Fibroblast of gingiva (primary cell): Measurements from ENCODE around the gene VASH1.

Experiments
- DNase-seq: peaks from one replicate; pipeline ENCODE4 v3.0.0-alpha.2; 2011; ENCODE audit warnings: low read depth

The VASH1 gene

DNA sequence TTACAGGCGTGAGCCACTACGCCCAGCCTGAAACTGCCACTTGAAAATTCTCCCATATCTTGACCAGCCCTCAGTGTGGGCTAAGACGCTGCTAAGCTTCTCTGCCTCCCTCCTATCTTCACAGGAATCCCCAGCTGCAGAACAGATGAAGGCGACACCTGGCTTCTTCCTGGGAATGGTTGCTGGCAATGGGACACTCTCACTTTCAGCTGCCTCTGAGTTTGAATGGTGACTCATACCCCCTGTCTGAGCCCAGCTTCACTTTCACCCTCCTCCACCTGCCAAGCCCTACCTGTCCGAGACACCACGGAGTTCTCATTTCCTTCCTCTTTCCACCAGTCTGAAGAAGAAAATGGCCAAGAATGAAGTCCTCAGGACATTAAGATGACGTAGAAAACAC is 18.3 kb upstream of the VASH1 start:
- no peak for DNase-seq

DNA sequence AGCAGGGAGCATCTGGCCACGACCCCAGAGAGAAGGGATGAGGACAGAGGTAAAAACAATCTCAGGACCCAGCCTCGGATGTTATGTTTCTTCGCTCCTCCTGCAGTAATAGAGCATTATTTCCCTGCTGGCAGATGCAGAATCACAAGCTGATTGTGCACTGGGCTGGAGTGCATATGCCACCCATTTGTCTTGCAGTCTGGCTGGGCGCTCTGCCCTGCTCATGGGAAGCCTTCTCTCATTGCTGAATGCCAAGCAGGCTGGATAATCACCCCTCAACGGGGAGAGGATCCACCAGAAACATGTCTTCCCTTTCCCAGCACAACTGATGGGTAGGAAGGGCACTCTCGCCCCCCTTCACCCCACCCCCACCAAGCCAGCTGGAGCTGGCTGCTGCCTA is 8.5 kb upstream of the VASH1 start:
- no peak for DNase-seq

DNA sequence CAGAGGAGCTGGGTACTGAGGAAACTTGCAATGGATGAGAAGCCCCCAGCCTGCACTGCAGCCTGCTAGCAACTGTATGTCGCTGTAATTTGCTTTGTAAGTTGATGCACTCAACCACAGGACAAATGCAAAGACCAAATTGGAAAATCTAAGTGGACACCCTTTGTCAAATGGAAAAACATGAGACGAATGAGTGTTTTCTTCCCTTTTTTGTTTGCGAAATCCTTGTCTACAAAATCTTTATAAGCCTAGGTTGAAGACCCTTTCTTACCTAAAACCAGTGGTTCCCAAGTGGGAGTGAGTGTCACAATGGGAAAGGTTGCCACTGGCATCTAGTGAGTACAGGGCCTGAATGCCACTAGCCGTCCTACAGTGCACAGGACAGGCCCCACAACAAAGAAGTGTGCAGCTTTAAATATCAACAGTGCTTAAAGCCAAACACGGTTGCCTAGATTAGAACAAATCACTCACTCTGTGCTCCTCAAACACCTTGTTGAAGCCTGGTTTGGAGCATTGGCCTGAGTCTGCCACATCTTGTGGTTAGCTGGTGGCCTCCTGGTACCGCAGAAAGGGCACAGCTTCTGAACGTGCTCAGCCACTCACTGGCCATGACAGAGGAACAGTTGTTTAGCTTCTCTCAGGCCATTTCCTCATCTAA is 7.6 kb upstream of the VASH1 start:
- no peak for DNase-seq

DNA sequence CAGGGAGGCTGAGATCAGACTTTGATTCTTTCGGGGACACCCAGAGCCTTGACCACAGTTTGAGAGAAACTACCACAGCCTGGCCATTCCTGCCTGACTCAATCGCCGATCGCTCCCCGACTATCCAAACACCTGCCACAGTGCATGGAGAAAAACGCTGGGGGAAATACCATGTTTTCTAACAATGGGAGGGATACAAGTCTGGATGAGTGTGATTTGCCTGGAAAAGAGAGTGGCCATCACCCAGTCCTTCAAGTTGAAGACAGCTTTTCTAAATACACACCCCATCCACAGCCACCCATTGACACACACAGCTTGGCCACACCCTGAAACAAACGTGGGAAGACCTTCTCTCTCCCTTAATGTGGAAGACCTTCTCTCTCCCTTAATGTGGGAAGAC is 6.7 kb upstream of the VASH1 start:
- no peak for DNase-seq

DNA sequence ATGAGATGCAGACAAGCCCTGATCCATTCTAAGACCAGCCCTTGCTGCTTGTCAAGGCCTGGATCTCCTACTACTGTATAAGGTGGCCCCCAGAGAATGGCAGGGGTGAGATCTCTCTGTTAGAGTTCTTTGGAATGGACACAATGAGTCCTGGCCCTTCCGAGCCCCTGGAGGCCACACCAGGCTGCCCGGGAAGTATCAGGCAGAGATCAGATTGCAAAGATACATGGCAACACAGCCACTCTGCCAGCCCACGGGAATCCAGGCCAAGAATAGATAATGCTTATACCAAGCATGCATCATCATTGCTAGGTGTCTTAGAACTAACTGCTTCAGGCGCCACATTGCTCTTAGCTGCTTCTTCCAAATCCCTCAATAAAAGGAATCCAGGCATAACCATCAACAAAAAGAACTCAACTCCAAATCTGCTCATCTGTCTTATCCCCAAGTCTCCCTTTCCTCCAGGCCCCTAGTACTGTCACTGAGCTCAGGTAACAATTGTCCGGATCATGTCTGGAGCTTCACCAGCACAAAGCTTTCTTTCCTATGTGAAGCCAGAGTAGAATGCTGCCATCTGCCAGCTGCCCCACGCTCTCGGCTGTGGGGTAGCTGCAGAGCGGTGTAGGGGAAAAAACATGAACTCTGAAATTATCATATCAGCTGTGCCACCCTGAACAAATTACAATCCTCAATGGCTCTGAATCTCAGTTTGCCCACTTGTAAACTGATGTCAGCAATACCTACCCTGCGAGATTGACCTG is 5.5 kb upstream of the VASH1 start:
- DNase-seq, result no peak

DNA sequence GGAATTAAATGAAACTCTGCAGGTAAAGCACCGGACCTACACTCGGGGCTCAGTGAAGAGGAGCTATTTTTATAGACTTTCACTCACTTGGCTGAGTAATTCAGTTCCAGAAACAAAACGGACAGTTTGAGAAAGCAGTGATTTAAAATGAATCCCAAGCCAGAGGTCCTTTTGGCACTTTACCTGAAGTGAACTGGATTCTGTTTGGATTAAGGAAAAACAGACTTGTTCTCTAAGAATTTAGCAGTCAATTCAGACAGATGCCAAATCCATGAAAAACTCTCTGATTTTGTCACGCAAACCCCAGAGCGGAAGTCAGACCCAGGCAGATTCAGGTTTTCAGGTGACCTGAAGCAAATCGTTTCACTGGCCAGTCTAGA is 4.9 kb upstream of the VASH1 start:
- no peak for DNase-seq

DNA sequence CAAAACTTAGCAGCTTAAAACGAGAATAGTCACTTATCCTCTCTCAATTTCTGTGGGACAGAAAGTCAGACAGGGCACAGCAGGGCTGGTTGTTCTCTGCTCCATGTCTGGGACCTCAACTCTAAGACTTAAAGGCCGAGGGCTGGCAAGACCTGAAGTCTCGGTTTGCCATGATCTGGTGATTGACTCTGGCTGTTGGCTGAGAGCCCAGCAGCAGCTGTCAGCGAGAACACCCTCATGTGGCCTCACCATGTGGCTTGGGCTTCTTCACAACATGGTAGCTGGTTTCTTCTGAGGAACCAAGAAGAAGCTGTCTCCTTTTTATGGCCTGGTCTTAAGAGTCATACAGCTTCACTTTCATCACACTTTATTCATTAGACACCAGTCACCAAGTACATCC is 1.7 kb upstream of the VASH1 start:
- no peak for DNase-seq

DNA sequence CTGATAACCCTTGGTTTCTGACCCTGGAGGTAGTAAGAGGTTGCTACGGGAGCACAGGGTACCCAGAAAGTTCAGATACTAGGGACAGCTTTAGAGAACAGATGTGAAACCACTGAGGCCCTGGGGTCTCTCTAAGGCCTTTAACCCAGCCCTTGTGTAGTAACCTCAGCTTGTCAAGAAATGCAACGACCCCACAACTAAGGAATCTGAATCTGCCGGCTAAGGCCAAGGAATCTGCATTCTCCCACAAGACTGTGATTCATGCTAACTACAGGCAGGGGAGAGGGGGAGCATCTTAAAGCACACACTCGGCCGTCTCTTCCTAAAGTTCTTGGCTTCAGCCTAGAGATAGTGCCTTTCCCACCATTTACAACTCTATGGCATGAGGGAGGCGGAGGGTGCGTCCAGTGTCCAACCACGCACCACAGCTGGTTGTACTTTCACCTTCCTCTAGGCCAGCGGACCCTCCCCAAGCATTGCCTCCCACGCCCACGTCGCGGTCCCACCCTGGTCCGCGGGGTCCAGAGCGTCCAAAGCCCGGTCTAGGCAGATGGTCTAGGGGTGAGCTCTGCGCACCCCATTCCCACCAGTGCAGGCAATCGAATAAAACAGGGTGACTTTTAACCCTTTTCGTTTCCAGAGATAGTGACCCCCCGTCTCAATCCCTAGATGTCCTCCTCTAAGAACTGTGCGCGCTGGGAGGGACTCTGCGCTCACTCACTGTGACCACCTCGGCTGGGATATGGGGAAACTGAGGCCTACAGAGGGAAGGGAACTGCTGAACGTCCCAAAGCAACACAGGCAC is 735 bp upstream of the VASH1 start:
- no peak for DNase-seq

DNA sequence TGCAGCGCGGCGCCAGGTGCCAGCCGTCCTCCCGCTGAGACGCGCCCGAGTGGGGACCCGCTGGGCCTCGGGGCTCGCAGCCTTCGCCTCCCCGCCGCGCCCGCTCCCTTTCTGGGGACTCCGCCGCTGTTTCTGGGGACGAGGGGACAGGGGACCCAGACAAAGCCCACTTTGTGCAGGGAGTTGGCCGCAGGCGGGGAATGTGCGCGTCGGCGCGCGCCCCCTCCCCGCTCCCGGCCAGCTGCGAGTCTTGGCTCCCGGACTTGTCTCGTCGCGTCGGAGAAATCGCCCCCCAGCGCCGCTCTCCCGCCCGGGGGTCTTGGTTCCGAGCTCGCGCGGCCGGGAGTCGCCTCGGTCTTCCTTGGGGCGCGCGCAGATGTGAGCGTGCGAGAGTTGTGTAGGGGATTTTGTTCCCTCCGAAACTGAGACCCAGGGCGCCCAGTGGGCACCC is 717 bp downstream of the VASH1 start:
- no peak for DNase-seq

DNA sequence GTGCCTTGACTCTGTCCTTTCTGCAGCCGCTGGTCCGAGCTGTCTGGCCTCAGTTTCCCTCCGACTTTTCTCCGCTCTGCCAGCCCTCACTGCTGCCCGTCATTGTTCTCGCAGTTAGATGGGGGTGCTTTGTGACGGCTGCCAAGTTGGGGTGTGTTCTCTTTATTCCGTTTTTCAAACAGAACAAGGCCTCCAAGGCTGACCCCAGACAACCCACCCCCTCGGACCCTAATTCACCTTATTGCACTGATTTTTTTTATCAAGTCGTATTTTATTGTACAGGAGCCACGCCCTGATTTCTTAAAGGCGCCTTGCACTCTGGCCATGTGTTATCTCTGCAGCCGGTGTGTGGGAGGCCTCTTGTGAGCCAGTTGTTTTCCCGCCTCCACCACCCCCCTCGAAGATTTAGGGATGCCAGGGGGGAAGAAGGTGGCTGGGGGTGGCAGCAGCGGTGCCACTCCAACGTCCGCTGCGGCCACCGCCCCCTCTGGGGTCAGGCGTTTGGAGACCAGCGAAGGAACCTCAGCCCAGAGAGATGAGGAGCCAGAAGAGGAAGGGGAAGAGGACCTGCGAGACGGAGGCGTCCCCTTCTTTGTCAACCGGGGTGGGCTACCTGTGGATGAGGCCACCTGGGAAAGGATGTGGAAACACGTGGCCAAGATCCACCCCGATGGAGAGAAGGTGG is 1.3 kb downstream of the VASH1 start:
- DNase-seq, result no peak

DNA sequence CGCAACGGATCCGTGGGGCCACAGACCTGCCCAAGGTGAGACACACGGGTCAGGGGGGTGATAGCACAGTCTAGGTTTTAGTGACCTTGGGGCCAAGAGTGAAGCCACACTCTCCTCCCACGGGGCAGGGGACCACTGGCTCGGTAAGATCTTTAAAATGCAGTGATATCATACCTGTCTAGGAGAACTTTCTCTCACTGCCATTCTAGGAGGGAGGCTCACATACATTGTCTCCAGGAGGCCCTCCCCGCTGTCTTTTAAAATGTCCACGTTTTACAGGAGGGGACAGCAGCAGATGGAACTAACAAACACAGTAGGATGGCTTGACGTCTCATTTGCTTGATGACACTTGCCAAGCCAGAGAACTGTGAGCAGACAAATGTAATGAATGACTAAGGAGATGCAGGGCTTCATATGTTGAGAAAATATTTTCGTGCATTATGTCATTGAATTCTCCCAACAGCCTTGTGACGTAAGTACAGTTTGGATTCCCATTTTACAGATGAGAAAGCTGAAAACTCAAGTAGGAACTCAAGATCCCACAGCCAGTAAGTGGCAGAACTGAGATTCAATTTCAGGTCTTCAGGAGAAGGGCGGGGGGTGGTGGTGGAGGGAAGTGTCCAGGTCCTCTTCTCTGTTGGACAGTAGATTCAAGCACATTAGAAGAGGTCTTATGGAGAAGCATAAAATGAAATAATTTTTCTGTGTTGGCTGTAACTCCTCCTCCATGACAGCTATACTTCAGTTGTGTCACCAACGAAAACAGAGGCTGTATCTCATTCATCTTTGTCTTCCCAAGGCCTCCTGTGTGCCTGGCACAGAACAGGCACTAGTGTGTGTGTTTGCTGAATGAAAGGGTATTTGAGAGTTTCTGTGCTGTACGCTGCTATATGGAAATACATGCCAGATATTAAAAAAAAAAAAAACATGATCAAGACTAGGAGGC is 2.1 kb downstream of the VASH1 start:
- DNase-seq, result no peak

DNA sequence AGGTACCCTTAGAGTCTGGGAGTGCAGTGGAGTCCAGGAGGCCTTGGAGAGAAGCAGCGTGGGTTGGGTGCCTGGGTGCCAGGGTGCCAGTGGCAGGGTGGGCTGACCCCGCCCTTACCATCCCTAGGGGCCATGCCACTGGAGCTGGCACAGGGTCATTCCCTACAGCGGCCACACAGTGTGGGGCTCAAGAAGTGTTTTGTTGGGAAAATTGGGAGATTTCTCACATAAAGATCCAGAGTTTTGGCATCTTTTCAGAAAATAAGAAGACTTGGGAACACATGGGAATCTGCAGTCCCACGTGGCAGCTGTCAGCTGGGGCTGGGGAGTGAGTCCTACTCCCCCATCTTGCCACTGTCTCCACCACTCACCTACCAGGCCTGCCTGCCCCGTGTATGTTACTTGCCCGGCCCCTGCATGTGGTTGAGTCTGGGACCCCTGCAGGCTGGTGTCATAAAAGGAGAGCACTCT is 4.2 kb downstream of the VASH1 start:
- no peak for DNase-seq

DNA sequence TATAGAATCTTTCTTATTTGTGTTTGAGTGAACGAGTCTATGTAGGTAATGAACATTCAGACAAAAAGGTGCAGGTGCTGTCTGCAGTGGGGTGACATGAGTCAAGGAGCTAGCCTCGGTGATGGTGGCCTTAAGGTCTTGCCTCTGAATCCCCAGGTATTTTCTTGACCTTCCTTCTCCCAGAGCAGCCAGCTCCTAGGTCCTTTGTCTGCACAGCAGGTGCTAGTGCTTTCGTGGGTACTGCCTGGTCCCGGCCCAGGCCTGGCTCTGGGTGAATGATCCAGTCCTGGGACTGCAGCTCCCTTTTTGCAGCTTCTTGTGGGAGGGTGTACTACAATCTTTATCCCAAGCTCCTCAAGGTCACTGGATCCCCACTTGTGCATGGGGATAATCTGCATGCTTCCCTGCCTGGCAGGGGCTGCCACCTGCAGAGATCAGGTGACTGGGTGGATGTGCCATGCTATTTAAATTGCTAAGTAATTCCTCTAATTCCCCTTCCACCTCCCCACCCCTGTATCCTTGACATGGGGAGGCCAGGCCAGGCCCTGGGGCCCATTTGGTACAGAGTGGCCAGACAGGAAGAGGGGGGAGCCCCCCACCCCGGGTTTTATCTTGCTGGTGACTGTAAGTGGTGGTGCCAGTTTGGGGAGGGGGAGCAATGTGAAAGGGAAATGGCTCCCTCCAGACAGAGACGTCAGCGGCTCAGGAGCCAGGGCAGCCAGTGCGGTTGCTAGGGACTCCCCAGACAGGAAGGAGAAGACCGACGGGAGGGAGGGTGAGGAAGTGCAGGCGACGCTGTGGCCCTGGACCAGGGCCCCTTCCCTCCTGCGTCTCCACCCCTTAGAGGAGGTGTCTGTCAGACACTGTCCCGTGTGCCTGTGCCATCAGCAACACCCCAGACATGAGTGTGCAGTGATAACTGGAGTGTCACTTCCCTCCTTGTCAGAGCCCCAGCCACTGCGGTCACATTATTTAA is 6.7 kb downstream of the VASH1 start:
- DNase-seq, result no peak

DNA sequence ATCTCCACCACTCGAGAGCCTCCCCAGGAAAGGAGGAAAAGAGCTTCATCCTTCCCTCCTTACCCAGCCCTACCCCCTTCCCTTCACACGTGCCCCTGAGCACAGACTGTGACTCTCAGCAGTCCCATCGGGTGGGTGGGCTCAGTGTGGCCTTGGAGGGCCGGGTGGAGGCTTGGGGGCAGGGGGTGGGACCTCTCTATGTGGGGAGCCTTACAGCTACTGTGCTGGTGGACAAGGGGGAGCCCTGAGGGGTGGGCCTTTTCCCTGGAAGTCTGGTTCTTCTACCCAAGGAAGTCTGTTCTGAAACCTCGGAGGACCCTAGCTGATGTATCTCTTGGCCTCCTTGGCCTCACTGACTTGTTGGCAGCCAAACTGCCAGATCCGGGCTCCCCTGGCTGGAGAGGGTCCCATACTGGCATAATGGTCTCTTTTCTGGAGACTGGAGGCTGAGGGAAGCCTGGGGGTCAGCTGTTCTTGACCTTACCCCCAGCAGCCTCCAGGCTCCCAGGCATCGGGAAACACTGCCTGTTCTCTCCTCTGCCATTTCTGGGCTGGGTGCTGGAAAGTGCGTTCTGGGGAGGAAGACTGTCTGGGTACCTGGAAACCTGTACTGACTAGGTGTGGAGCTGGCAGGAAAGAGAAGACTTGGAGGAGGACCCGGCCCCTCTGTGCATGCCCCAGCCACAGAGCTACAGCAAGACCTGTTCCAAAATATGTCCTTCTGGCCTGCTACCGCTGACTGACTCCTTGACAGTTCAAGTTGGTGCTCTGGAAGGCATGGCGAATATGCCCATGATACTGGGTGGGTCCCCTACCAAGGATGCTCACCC is 7.6 kb downstream of the VASH1 start:
- DNase-seq, result no peak

DNA sequence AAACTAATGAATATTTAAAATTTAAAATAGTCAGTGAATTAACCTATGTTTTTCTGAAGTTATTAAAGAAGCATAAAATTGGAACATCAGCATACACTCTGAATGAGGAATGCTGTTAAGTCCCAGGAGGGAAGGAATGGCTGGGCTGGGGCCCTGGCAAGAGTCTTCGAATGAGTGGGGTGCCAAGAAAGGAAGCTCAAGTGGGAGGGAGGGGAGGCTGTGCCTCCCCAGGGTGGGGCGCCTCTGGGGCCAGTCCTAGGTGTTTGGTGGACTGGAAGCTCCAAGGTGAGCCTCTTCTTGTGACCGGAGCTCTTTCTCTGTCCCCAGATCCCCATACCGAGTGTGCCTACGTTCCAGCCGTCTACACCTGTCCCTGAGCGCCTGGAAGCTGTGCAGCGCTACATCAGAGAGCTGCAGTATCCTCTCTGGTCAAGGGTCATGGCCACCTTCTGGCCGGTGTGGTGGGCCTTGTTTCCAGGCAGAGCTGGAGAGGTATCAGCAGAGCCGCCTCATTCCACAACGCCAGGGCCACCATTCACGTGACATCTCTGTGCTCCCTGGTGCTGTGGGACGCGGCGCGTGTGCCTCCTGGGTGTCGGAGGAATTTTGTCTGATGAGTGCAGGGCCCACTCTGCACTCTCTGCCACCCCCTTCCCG is 8.5 kb downstream of the VASH1 start:
- no peak for DNase-seq

DNA sequence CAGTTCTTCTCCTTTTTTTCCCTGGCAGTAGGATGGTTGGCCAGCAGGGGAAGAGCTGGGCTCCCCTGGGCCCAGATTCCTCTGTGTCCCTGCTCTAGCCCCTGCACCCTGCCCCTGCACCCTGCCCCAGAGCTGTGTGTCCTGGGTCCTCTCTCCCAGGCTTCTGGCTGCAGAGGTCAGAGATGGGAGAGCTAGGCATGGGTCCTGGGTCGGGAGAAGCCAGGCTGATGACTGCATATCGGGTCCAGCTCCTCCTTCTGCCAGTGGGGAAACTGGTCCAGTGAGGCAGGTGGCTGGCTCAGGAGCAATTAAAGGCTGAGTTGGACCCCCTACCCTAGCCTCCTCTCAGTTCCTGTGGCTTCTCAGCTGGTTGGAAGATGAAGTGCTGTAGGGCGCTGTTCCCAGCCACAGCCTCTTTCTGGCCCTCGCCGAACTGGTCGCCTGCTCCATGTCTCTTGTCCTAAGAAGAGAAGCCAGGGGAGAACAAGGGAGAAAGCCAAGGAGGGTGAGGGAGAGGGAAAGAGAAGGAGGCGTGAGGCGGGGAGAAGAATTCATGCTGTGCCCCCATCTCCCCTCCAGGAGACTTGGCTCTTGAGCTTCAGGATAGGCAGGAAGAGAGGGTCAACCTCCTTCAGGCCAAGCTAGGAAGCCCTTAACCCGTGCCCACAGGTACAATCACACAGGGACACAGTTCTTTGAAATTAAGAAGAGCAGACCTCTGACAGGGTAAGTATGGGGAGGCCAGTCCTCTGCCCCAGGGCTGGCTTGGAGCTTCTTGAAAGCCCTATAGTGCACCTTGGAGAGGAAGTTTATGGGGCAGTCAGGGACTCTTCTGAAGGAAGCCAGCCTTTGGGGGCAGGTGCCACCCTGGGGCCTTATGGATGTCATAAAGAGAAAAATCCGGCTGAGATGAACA is 9.5 kb downstream of the VASH1 start:
- no peak for DNase-seq

DNA sequence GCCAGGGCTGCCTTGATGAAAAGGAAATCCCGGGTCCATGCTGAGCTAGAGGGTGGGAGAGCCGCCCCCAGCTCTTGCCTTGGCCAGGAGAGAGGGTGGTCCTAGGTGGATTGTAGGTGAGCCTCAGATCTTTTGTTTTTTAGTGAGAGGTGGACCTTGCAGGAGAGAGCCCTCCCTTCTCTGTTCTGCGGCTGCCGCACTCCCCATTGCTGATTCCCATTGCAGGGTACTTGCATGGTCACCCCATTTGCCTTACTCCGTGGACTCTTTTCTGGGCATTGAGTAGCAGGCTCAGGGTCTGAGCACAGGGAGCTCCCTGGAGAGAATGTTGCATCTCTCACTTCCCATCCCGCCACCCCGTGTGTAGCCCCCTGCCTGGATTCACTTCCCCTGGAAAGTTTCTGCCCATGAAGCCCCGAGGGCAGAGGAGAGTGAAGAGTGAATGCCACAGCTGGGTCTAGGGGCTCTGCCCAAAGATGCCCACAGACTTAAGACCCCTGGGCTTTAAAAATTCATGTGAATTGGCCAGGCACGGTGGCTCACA is 10.2 kb downstream of the VASH1 start:
- no peak for DNase-seq
